C1 segment of cervical spinal cord (tissue), 14 donors: ENCODE data around the gene TOM1L1.

Experiments
- DNase-seq, 14 donors: peaks; one replicate each; lab custom pipeline; 2025; lab: John Stamatoyannopoulos, UW

Gene TOM1L1

GRCh38 chr17:54892360-54892759, 8.3 kb upstream of the TOM1L1 start:
- DNase-seq, result no peak

- no peak for DNase-seq
These were observed 2.1 kb upstream of the TOM1L1 start for GRCh38 chr17:54898576-54898975.

- no peak for DNase-seq
These were observed 1.5 kb upstream of the TOM1L1 start for GRCh38 chr17:54899201-54899600.

GRCh38 chr17:54899721-54900456, 763 bp upstream of the TOM1L1 start:
- DNase-seq, result peak in 1 of 14 donors; percentile 25

GRCh38 chr17:54901230-54901822, 674 bp downstream of the TOM1L1 start:
- DNase-seq, result peak in 2 of 14 donors; percentile 15 to 51

GRCh38 chr17:54902017-54902416, 1.4 kb downstream of the TOM1L1 start:
- no peak for DNase-seq

- DNase-seq, result no peak
These were observed 2.0 kb downstream of the TOM1L1 start for GRCh38 chr17:54902611-54903010.

- peak in 3 of 14 donors; percentile 6 to 43 (median 8) for DNase-seq
These were observed 2.7 kb downstream of the TOM1L1 start for GRCh38 chr17:54903375-54903774.

- no peak for DNase-seq
These were observed 6.0 kb downstream of the TOM1L1 start for GRCh38 chr17:54906683-54907082.

- no peak for DNase-seq
These were observed 6.7 kb downstream of the TOM1L1 start for GRCh38 chr17:54907376-54907775.

- DNase-seq, result no peak
These were observed 9.1 kb downstream of the TOM1L1 start for GRCh38 chr17:54909766-54910165.

- DNase-seq, result no peak
These were observed 16.1 kb downstream of the TOM1L1 start for GRCh38 chr17:54916721-54917120.

GRCh38 chr17:54919425-54919824, 18.8 kb downstream of the TOM1L1 start:
- DNase-seq, result no peak

GRCh38 chr17:54920819-54921218, 20.2 kb downstream of the TOM1L1 start:
- no peak for DNase-seq

GRCh38 chr17:54924405-54924804, 23.8 kb downstream of the TOM1L1 start:
- no peak for DNase-seq

- DNase-seq, result no peak
These were observed 26.9 kb downstream of the TOM1L1 start for GRCh38 chr17:54927525-54927924.

GRCh38 chr17:54932711-54933110, 32.1 kb downstream of the TOM1L1 start:
- no peak for DNase-seq

GRCh38 chr17:54933921-54934320, 33.3 kb downstream of the TOM1L1 start:
- DNase-seq, result no peak

- DNase-seq, result no peak
These were observed 34.8 kb downstream of the TOM1L1 start for GRCh38 chr17:54935471-54935870.

GRCh38 chr17:54937018-54937417, 36.4 kb downstream of the TOM1L1 start:
- DNase-seq, result no peak

GRCh38 chr17:54937426-54937825, 36.8 kb downstream of the TOM1L1 start:
- DNase-seq, result no peak

- DNase-seq, result no peak
These were observed 40.6 kb downstream of the TOM1L1 start for GRCh38 chr17:54941285-54941684.

GRCh38 chr17:54944796-54945195, 44.1 kb downstream of the TOM1L1 start:
- DNase-seq, result no peak
